Memory B cell (primary cell): Measurements from ENCODE around the gene AKNA.
A peak's percentile ranks its signal among the peaks of the same experiment; 100 is the strongest.

Experiments used
- ATAC-seq: fragments of 150-1000 bp; cut with Tn5 transposase; 2 replicates; pipeline ENCODE4 v1.10.0; 2021; ENCODE audit warnings: low read depth, mild to moderate bottlenecking, moderate library complexity
- DNase-seq, 2 donors: peaks; one replicate each; pipeline ENCODE4 v3.0.0; 2022; ENCODE audit warnings: low spot score in 2 of 2
- H3K27ac Mint-ChIP-seq: one replicate; pipeline ENCODE4 v1.8.0; 2022; ENCODE audit warnings: mild to moderate bottlenecking, moderate library complexity, mixed read lengths
- H3K27me3 Mint-ChIP-seq: one replicate; pipeline ENCODE4 v1.8.0; 2022; ENCODE audit warnings: mixed read lengths
- H3K36me3 Mint-ChIP-seq: one replicate; pipeline ENCODE4 v1.8.0; 2022; ENCODE audit warnings: mild to moderate bottlenecking, mixed read lengths
- H3K4me1 Mint-ChIP-seq: one replicate; pipeline ENCODE4 v1.8.0; 2022; ENCODE audit warnings: mixed read lengths
- H3K4me3 Mint-ChIP-seq: one replicate; pipeline ENCODE4 v1.8.0; 2022; ENCODE audit warnings: mild to moderate bottlenecking, moderate library complexity, mixed read lengths
- H3K9me3 Mint-ChIP-seq: one replicate; pipeline ENCODE4 v1.8.0; 2022; ENCODE audit warnings: mixed read lengths

Gene AKNA

DNA sequence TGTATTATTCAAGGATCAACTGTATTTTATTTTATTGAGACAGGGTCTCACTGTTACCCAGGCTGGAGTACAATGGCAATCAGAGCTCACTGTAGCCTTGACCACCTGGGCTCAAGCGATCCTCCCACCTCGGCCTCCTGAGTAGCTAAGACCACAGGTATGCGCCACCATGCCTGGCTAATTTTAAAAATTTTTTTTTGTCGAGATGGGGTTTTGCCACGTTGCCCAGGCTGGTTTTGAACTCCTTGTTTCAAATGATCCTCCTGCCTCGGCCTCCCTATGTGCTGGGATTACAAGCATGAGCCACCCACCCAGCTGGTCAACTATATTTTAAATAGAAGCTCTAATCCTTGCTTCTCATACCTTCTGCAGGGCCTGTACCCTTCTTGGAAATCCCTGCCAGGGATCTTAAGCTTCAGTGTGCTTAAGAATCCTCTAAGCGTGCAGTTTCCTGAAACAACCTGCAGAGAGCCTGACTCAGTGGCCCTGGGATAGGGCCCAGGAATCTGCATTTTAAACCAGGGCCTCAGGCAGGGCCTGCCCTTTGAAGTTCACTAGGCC is 2.9 kb downstream of the AKNA start:
- DNase-seq (no peak), ATAC-seq (no peak)
- no peaks in the 10 kb centered on the region for H3K27me3 Mint-ChIP-seq
- H3K36me3 Mint-ChIP-seq, result peaks cover 18% of the 10 kb centered on the region
- H3K4me1 Mint-ChIP-seq, result peaks cover 54% of the 10 kb centered on the region
- H3K4me3 Mint-ChIP-seq, result peak overlapping the region; percentile 95
- peak overlapping the region; percentile 92 for H3K27ac Mint-ChIP-seq
- H3K9me3 Mint-ChIP-seq, result no peaks in the 10 kb centered on the region

DNA sequence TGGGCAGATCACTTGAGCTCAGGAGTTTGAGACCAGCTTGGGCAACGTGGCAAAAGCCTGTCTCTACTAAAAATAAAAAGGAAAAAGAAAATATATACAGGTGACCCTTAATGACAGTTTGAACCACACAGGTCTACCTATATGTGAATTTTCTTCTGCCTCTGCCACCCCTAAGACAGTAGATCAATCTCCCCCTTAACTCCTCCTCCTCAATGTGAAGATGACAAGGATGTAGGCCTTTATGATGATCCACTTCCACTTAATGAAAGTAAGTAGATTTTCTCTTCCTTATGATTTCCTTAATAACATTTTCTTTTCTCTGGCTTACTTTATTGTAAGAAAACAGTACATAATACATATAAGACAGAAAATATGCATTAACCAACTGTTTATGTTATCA is 3.4 kb downstream of the AKNA start:
- Mint-ChIP-seq H3K9me3 (no peaks in the 10 kb centered on the region), H3K27ac (peak overlapping the region; percentile 92), H3K36me3 (peaks cover 18% of the 10 kb centered on the region), H3K4me1 (peaks cover 50% of the 10 kb centered on the region), H3K27me3 (no peaks in the 10 kb centered on the region), H3K4me3 (peak overlapping the region; percentile 95)
- ATAC-seq (no peak), DNase-seq (no peak)

DNA sequence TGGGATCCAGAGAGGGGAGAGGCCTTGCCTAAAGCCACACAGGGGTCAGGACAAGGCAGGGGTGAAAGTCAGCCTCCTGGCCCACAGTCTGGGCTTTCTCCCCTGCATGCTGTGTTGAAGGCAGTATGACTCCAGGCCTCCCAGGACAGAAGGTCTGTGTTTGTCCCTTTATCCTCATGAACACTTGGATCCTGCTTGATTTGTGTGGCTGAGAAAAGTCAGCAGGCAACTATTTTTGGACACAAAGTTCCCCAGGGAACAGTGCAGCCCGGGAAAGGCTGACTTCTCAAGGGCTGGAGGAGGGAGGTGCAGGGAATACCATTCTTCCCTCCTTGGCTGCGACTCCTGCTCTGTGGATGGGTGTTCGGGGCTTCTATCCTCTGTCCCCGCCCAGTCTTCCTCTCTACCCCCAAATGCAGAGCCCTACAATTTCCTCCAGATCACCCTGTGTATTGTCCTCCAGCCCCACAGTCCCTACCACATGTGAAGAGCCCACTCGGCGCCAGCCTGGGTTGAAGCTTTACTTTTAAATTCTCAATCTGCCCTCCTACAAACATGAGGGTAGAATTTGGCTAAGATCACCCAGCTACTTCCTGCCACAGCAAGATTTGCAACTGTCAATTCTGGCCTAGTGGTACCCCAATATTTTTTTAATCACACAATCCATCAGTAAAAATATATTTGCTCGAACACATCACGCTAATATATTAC is 4.1 kb downstream of the AKNA start:
- Mint-ChIP-seq H3K27ac (peak overlapping the region; percentile 92), H3K4me1 (peaks cover 49% of the 10 kb centered on the region)
- no peak for DNase-seq

DNA sequence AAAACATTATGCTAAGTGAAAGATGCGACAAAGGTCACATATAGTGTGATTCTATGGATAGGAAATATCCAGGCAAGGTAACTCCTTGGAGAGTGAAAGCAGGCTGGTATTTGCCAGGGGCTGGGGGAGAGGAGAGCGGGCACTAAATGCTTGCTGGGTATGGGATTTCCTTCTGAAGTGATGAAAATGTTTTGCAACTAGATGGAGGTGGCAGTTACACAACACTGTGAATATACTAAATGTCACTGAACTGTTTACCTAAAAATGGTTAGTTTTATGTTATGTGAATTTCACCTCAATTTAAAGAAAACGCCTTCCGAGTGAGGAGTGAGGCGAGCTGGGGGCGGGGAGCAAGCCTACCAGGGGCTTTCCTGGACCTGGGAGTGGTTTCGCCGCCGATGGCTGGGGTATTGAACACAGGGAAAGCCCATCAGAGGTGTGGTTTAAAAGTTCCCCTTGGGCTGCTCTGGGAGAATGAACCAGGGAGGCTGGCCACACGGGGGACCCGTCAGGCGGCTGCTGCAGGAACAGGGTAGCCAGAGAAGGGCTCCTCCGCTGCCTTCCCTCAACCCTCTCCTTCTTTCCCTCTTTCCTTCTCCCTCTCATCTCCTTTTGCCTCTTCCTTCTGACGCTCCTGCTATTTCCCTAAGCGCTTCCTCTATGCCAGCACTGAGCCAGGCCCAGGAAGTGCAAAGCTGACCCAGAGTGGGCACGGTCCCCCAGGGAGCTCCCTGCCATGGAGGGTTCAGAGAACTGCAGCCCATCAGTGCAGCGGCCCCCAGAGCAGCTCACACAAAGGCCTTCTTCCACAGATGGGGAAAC is 4.9 kb downstream of the AKNA start:
- H3K9me3 Mint-ChIP-seq, result no peaks in the 10 kb centered on the region
- H3K4me3 Mint-ChIP-seq, result peak overlapping the region; percentile 95
- H3K27me3 Mint-ChIP-seq, result no peaks in the 10 kb centered on the region
- H3K27ac Mint-ChIP-seq, result peak overlapping the region; percentile 92
- DNase-seq, result peak; percentile 53 to 59
- peaks cover 25% of the 10 kb centered on the region for H3K36me3 Mint-ChIP-seq
- peak; percentile 54 for ATAC-seq
- H3K4me1 Mint-ChIP-seq, result peaks cover 50% of the 10 kb centered on the region

More for the DNA sequence above, 4.1 kb downstream of the AKNA start:
- ATAC-seq, result no peak
- peak overlapping the region; percentile 95 for H3K4me3 Mint-ChIP-seq
- peaks cover 18% of the 10 kb centered on the region for H3K36me3 Mint-ChIP-seq
- H3K9me3 Mint-ChIP-seq, result no peaks in the 10 kb centered on the region
- H3K27me3 Mint-ChIP-seq, result no peaks in the 10 kb centered on the region

DNA sequence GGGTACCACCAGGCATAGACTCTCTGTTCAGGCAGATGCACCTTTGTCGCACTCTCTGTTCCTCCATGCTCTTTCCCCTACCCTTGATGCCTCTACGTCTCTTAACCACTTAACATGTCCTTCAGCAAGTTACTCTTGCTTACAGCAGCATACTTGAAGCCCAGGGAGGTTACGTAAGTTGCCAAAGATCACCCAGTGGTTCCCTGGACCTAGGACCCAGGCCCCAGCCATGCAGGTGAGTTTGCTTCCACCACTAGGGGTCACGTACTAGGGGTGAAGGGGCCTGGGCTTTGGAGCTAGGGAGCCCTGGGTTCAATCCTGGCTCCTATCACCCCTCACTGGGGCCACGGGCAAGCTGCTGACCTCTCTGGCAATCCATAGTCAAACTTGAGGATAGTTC is 8.9 kb downstream of the AKNA start:
- Mint-ChIP-seq H3K4me3 (no peak overlapping the region), H3K27ac (peak overlapping the region; percentile 89), H3K4me1 (peaks cover 54% of the 10 kb centered on the region), H3K36me3 (peaks cover 38% of the 10 kb centered on the region), H3K27me3 (no peaks in the 10 kb centered on the region), H3K9me3 (no peaks in the 10 kb centered on the region)
- DNase-seq (no peak), ATAC-seq (no peak)

DNA sequence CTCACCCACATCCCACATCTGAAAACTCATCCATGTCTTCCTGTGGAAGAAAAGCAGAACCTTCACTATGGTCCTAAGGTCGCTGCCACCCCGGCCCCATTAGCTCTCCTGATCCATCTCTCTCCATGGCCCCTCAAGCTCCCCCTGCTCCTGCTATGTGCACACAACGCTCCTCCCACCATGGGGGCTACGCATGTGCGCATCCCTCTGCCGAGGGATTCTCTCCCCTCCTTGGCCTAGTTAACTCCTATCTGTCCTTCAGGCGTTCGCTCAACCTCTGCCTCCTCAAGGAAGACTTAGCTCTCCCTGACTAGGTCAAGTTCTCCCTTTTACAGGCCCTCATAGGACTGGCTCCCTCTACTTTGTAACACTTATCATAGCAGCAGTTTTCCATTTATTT is 9.8 kb downstream of the AKNA start:
- peaks cover 51% of the 10 kb centered on the region for H3K4me1 Mint-ChIP-seq
- no peak for ATAC-seq
- no peaks in the 10 kb centered on the region for H3K27me3 Mint-ChIP-seq
- H3K9me3 Mint-ChIP-seq, result no peaks in the 10 kb centered on the region
- H3K36me3 Mint-ChIP-seq, result peaks cover 38% of the 10 kb centered on the region
- no peak for DNase-seq
- H3K4me3 Mint-ChIP-seq, result no peak overlapping the region
- peak overlapping the region; percentile 89 for H3K27ac Mint-ChIP-seq

DNA sequence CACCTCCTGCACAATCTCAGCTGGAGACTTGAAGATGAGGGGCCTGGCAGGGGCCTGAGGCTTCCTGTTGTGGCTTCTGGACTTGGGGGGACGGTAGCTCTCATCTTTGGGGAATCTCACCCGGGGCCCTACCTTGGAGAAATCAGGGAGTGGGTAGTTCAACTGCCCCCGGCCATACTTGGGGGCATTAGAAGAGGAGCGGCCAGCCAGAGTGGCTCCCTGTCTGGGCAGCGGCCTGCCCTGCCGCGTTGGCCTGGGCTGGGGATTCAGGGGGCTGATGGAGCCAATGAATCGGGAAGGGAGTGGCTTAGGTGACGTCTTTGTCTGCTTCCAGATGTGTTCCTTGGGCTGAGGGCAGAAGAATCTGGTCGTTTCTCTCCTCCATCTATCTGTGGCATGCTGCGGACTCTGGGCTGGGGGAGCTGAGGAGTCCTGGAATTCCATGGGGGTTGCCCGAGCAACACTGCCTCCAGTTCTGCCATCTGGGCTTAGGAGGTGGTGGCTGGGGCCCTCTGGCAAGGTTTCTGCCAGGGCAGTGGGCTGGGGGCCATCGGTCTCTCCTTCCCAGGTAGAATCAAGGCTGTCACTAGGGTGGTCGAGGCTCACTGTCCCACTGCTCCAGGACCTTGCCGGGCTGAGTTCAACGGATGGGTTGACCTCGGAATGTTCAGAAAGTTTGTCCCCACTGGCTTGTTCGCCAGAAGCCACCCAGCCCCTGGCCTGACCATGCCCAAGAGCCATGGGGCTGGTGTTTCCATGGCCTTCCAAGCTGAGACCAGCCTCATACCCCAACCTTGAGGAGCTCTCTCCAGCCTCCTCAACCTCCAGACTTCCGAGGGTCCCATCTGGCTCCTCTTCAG is 11.0 kb downstream of the AKNA start:
- no peak for DNase-seq
- H3K9me3 Mint-ChIP-seq, result no peaks in the 10 kb centered on the region
- H3K36me3 Mint-ChIP-seq, result peaks cover 38% of the 10 kb centered on the region
- no peaks in the 10 kb centered on the region for H3K27me3 Mint-ChIP-seq
- peak overlapping the region; percentile 36 for H3K27ac Mint-ChIP-seq
- peaks cover 51% of the 10 kb centered on the region for H3K4me1 Mint-ChIP-seq
- H3K4me3 Mint-ChIP-seq, result no peak overlapping the region
- no peak for ATAC-seq

DNA sequence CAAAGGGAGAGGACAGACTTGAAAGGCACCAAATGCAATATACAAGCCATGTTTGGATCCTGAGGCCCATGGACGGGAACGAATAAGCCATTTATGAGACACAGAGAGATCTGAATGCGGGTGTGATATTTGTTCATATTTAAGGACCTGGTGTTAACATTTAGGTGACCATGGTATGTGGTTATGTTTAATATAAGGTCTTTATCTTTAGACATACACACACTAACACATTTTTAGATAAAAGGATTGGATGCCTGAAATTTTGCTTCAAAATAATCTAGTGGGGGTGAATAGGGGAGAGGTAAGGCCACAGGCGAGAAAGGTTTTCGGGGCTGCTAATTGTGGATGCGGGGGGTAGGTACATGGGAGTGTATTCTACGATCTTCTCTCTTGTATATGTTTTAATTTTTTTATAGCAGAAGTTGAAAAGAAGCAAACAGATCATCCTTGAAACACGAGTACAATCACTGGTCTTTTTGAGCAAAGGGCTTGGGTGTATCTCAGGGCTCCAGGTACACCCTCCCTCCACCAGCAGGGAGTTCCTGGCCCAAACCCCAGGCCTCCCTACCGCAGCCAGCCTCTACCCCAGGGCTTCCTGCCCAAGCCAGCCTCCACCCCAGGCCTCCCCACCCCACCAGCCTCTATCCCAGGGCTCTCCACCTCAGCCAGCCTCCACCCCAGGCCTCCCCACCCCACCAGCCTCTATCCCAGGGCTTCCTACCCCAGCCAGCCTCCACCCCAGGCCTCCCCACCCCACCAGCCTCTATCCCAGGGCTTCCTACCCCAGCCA is 12.2 kb downstream of the AKNA start:
- H3K4me3 Mint-ChIP-seq, result no peak overlapping the region
- no peak for ATAC-seq
- peaks cover 38% of the 10 kb centered on the region for H3K36me3 Mint-ChIP-seq
- H3K27me3 Mint-ChIP-seq, result no peaks in the 10 kb centered on the region
- H3K9me3 Mint-ChIP-seq, result no peaks in the 10 kb centered on the region
- peaks cover 62% of the 10 kb centered on the region for H3K4me1 Mint-ChIP-seq
- H3K27ac Mint-ChIP-seq, result peak overlapping the region; percentile 80
- DNase-seq, result no peak

DNA sequence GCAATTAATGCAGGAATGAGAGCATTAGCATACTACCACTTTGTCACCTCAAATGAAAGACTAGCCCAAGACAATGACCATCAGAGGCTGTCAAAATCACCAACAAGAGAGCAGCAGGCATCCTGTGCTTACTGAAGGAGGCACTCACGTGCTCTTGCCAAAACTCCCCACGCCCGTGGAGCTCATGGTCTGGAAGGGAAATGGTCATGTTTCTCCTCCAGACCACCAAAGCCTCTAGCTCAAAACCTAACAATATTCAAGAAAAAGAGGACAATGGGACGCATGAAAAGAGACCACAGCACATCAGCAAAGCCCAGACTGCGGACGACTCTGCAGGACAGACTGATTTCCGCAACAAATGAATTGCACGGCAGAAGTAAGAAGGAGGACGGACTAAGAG is 12.8 kb downstream of the AKNA start:
- H3K4me3 Mint-ChIP-seq, result no peak overlapping the region
- DNase-seq, result no peak
- peaks cover 34% of the 10 kb centered on the region for H3K36me3 Mint-ChIP-seq
- H3K27ac Mint-ChIP-seq, result peak overlapping the region; percentile 80
- no peak for ATAC-seq
- H3K27me3 Mint-ChIP-seq, result no peaks in the 10 kb centered on the region
- no peaks in the 10 kb centered on the region for H3K9me3 Mint-ChIP-seq
- peaks cover 58% of the 10 kb centered on the region for H3K4me1 Mint-ChIP-seq

DNA sequence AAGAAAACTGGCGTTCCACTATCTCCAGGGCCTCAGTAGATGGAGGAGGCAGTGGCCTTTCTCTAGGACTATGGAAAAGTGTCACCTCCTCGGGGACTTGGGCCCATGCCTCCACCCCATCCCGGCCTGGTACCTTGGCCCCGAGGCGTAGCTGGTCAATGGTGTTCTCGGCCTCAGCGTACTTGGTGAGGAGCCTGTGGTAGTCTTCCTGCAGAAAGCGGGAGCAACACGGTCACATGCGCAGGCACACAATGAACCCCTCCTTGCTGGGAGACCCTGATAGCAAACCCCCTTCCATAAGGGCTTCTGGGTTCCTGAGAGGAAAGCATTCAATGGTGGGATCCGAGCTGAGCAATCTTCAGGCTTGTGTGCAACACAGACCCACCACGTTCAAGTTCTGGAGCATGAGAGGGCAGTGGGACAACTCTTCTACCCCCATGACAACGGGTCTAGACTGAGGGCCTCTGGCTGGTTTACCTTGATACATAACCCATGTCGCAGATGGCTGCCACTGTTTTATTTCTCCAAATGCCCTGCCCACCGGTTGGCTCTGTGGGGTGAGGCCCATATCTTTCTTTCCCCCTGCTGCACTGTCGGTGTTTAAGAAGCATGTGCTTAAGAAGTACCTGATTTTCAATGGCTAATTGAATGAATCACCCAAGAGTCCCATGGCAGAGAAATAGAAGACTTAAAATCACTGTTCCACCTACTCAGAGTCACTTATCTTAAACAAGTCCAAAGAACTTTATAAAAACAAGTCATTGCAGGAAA is 13.6 kb downstream of the AKNA start:
- Mint-ChIP-seq H3K27me3 (no peaks in the 10 kb centered on the region), H3K4me3 (peak overlapping the region; percentile 45), H3K9me3 (peaks cover 1% of the 10 kb centered on the region), H3K4me1 (peaks cover 63% of the 10 kb centered on the region), H3K27ac (peak overlapping the region; percentile 80), H3K36me3 (peaks cover 39% of the 10 kb centered on the region)
- DNase-seq, result no peak
- ATAC-seq, result no peak

DNA sequence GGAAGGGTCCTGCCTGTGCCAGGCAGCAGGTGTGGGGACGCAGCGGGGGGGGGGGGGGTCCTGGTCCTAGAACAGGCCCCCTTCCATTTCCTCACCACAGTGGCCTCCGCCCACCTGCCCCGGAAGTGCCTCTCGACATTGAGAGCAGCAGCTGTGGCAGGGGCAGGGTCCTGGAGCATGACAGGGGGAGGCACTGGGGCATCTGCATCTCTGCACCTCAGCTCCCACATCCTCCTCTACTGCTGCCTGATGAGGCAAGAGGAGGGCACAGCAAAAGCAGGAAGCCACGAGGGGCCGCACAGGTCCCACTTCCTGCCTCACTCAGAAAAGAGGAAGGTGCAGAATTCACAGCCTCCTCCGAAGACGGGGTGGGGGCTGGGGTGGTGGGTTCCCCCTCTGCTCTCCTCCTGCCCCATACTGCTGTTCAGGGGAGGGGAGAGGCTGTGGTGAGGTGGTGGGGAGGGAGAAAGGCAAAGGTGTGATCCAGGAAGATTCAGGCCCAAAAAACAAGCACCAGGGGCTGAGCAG is 14.8 kb downstream of the AKNA start:
- peak overlapping the region; percentile 80 for H3K27ac Mint-ChIP-seq
- peaks cover 36% of the 10 kb centered on the region for H3K36me3 Mint-ChIP-seq
- ATAC-seq, result peak; percentile 95
- H3K4me1 Mint-ChIP-seq, result peaks cover 60% of the 10 kb centered on the region
- peak overlapping the region; percentile 50 for H3K4me3 Mint-ChIP-seq
- peaks cover 1% of the 10 kb centered on the region for H3K9me3 Mint-ChIP-seq
- peak; percentile 68 to 87 for DNase-seq
- no peaks in the 10 kb centered on the region for H3K27me3 Mint-ChIP-seq
